Right lobe of liver (tissue), 6 donors: ENCODE results near the gene TADA2B. TPM values are rescaled to one million over a fixed set of nuclear protein-coding genes. Genes with fewer than 3 reads are reported as not detected.

Source experiments
- ATAC-seq, 4 donors: fragments of 200-7000 bp; cut with Tn5 transposase; one replicate each; pipeline ENCODE4 v1.9.1; 2020; ENCODE audit warnings: mild to moderate bottlenecking in 4 of 4, moderate library complexity in 4 of 4
- DNase-seq, 3 donors: peaks; one replicate each; pipeline ENCODE4 v3.0.0-alpha.2; 2020
- H3K27ac ChIP-seq, 3 donors: fragments of 200-600 bp; one replicate each; pipeline ENCODE4 v1.8.0; 2022
- H3K27me3 ChIP-seq, 2 donors: fragments of 200-600 bp; one replicate each; pipeline ENCODE4 v1.8.0; 2022
- H3K36me3 ChIP-seq, 4 donors: fragments of 200-600 bp; sonication (generic) in 1 of 4; one replicate each; pipeline versions ENCODE4 v1.5.1 to v1.8.0; 2017 to 2022; ENCODE audit warnings: control low read depth in 1 of 4
- H3K4me1 ChIP-seq, 4 donors: fragments of 200-600 bp; sonication (generic) in 1 of 4; one replicate each; pipeline versions ENCODE4 v1.5.1 to v1.8.0; 2017 to 2022; ENCODE audit warnings: control low read depth in 1 of 4
- H3K4me3 ChIP-seq, 3 donors: fragments of 200-600 bp; one replicate each; pipeline ENCODE4 v1.8.0; 2022
- H3K9me3 ChIP-seq, 4 donors: fragments of 200-600 bp; sonication (generic) in 1 of 4; one replicate each; pipeline versions ENCODE4 v1.5.1 to v1.8.0; 2017 to 2022; ENCODE audit warnings: control low read depth in 1 of 4
- POLR2A ChIP-seq: fragments of 450-650 bp; IDR thresholded peaks from one replicate; pipeline ENCODE4 v1.6.1; 2017; ENCODE audit warnings: antibody characterized with exemption, mild to moderate bottlenecking
- WGBS: methylation state at CpG from one replicate; pipeline ENCODE4 v1.1.6; 2018; ENCODE audit warnings: low coverage, low lambda C conversion rate; ENCODE audit not compliant: insufficient coverage; ENCODE audit errors: missing lambda C conversion rate; 5-methylcytosine and 5-hydroxymethylcytosine counted together
- intact Hi-C, 2 donors: fragments of 100-400 bp; cut with DNase I; formaldehyde crosslinking; loops; one replicate each; pipeline versions ENCODE4 v1.11.2 to v1.14.1; 2022
- total RNA-seq, 6 experiments: library from RNA; depleted of rRNA in 2 of 6; stranded (reverse); fragments of >200 nt in 2 of 6; fragmentation: NEBNext Ultra II Directional in 3 of 6; extraction: Animal tissue kit (Norgen Biotek cat#: 25700) in 3 of 6; gene quantifications; one replicate each; pipeline versions ENCODE4 v1.1.0 to v1.2.4, GENCODE V29; 2016 to 2023
- TF ChIP-seq, protein P1 (sequence below), 4 donors: fragments of 200-600 bp in 3 of 4; fragments of 450-650 bp in 1 of 4; IDR thresholded peaks; one replicate each; pipeline versions ENCODE4 v1.5.1 to v1.8.0; 2016 to 2022; ENCODE audit warnings: antibody characterized with exemption in 4 of 4, mild to moderate bottlenecking in 2 of 4
- donor health status: DM: no; HTN: yes; CAD: no.
- donor health status: DM: no; HTN: no; CAD: no.
- donor health status: DM: no; HTN: no; CAD: no.
- donor health status: DM: no; HTN: yes; CAD: no.
- donor health status: DM: no; HTN: yes; CAD: no.

Gene TADA2B
- total RNA-seq, 6 experiments from 2014 or later = 12.1 to 16.3 (median 14.0) TPM

DNA sequence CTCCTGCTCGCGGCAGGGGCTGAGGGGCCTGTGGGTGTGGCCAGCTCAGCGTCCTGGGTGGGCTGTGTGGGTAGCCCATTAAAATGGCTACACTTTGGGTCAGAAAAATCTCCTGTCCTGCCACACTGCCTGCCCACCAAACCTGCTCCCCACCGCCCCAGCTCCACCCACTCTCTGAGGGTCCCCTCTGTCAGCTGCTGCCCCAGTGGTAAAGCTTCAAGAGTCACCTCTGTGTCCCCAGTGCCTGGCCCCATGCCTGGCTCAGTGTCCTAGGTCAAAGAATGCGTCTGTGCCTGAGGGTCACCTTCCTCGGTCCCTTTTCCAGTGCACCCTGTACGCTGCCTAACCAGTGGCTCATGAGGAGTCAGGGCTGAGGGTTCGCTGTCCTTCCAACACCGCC lies 24.9 kb upstream of the TADA2B start:
- intact Hi-C loops = no loop called here
- H3K36me3 ChIP-seq = peaks cover 0 to 44% (median 4%) of the 10 kb centered on the region in 4 donors

DNA sequence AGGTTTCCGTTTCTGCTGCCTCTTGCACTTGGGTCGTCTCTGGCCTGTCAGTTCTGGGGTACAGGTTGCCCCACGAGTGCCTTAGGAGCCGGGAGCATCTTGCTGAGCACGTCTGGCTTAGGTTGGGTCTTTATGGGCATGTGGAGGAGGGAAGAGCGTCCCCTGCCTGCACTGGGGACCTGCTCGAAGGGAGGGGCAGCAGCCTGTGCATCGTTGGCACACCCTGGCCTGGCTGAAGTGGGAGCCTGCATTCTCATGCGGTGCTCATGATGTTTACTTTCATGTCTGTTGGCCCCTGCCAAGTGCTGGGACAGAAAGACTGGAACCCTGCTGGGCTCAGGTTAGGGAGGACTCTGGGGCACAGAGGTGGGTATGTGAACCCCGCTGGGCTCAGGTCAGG lies 23.8 kb upstream of the TADA2B start:
- TF ChIP-seq, protein P1, sequence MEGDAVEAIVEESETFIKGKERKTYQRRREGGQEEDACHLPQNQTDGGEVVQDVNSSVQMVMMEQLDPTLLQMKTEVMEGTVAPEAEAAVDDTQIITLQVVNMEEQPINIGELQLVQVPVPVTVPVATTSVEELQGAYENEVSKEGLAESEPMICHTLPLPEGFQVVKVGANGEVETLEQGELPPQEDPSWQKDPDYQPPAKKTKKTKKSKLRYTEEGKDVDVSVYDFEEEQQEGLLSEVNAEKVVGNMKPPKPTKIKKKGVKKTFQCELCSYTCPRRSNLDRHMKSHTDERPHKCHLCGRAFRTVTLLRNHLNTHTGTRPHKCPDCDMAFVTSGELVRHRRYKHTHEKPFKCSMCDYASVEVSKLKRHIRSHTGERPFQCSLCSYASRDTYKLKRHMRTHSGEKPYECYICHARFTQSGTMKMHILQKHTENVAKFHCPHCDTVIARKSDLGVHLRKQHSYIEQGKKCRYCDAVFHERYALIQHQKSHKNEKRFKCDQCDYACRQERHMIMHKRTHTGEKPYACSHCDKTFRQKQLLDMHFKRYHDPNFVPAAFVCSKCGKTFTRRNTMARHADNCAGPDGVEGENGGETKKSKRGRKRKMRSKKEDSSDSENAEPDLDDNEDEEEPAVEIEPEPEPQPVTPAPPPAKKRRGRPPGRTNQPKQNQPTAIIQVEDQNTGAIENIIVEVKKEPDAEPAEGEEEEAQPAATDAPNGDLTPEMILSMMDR (IDR thresholded peaks at IDR 0.05) = no peak
- TF ChIP-seq POLR2A = no peak
- Histone ChIP-seq H3K27ac (no peak overlapping the region), H3K4me3 (no peak overlapping the region), H3K9me3 (no peaks in the 10 kb centered on the region), H3K36me3 (peaks cover 0 to 52% (median 9%) of the 10 kb centered on the region in 4 donors), H3K4me1 (peaks cover 0 to 27% (median 10%) of the 10 kb centered on the region in 4 donors), H3K27me3 (no peaks in the 10 kb centered on the region)
- DNase-seq = no peak
- ATAC-seq = no peak
- intact Hi-C loops = no loop called here
- 80% methylated on average over 1 of the region's 10 CpGs for WGBS

More for the DNA sequence above, 24.9 kb upstream of the TADA2B start:
- no peaks in the 10 kb centered on the region for H3K9me3 ChIP-seq
- ATAC-seq = no peak
- H3K4me1 ChIP-seq = peaks cover 0 to 32% (median 12%) of the 10 kb centered on the region in 4 donors
- no peak overlapping the region for H3K4me3 ChIP-seq
- no peak overlapping the region for H3K27ac ChIP-seq
- 93% methylated on average over 3 of the region's 9 CpGs for WGBS
- no peak for DNase-seq
- TF ChIP-seq, protein P1 (IDR thresholded peaks at IDR 0.05) = no peak
- TF ChIP-seq POLR2A = no peak
- H3K27me3 ChIP-seq = no peaks in the 10 kb centered on the region

DNA sequence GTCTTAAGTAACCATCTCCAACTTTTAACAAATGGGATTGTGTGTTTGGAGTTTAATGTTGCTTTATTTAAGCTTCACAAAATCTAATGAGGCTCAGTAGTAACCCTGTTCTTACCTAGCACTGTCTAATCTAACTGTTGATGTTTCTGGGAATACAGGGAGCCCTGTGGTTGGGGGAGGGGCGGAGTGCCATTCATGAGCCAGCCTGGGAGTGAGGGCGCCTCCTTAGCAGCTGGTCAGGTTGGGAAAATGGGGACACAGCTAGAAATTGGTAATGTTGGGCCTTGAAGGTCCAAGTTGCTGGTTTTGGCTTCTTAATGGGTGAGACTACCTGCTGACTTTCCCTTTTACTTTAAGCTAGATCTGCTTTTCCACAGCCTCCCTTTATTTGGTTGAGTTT lies 22.9 kb upstream of the TADA2B start:
- ATAC-seq = no peak
- H3K27ac ChIP-seq = no peak overlapping the region
- no peaks in the 10 kb centered on the region for H3K9me3 ChIP-seq
- H3K27me3 ChIP-seq = no peaks in the 10 kb centered on the region
- no peak for DNase-seq
- no peak for TF ChIP-seq POLR2A
- TF ChIP-seq, protein P1 (IDR thresholded peaks at IDR 0.05) = no peak
- intact Hi-C loops = no loop called here
- no CpG with 5 or more reads among the region's 2 CpGs for WGBS
- peaks cover 0 to 54% (median 8%) of the 10 kb centered on the region in 4 donors for H3K36me3 ChIP-seq
- no peak overlapping the region for H3K4me3 ChIP-seq
- H3K4me1 ChIP-seq = peaks cover 0 to 21% (median 6%) of the 10 kb centered on the region in 4 donors

DNA sequence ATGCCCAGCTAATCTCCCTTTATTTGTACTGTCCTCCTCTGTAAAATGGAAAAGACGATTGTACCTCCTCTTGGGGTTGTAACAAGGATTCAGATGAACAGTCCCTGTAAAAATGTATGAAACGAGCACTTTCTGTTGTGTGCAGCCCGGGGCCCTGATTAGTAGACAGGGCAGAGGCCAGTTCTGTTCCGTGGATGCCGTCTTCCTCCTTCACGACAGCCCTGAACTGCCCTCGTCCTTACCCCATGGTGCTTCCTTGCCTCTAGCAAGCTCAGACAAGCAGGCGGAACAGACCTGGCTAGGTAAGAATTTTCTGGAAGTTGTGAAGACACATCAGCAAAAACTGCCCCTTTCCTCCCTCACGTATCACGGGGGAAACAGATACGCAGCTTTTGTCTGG lies 22.3 kb upstream of the TADA2B start:
- Histone ChIP-seq H3K4me1 (peaks cover 0 to 16% (median 3%) of the 10 kb centered on the region in 4 donors), H3K9me3 (no peaks in the 10 kb centered on the region), H3K4me3 (no peak overlapping the region), H3K36me3 (peaks cover 0 to 60% (median 8%) of the 10 kb centered on the region in 4 donors), H3K27ac (no peak overlapping the region), H3K27me3 (no peaks in the 10 kb centered on the region)
- TF ChIP-seq POLR2A = no peak
- TF ChIP-seq, protein P1 (IDR thresholded peaks at IDR 0.05) = no peak
- DNase-seq (no peak), ATAC-seq (no peak)
- intact Hi-C loops = no loop called here
- 95% methylated on average over 9 of the region's 11 CpGs for WGBS

- H3K27me3 ChIP-seq = no peaks in the 10 kb centered on the region
- ATAC-seq (no peak), DNase-seq (no peak)
- intact Hi-C loops = no loop called here
- 68% methylated on average over 5 of the region's 5 CpGs for WGBS
- H3K4me1 ChIP-seq = peaks cover 0 to 11% (median under 1%) of the 10 kb centered on the region in 4 donors
- TF ChIP-seq POLR2A = no peak
- TF ChIP-seq, protein P1 (IDR thresholded peaks at IDR 0.05) = no peak
- H3K36me3 ChIP-seq = peaks cover 0 to 63% (median 8%) of the 10 kb centered on the region in 4 donors
- H3K4me3 ChIP-seq = no peak overlapping the region
- H3K9me3 ChIP-seq = no peaks in the 10 kb centered on the region
- no peak overlapping the region for H3K27ac ChIP-seq
Observed at GRCh38 chr4:7021355-7021754, 21.8 kb upstream of the TADA2B start.
